ENCODE data around the gene TRIM10.
"Not testable (repeated sequence)": the region's sequence is repeated elsewhere in the genome, so short reads cannot be mapped to it uniquely, and the experiment has no call there.

Gene TRIM10

GRCh38 chr6:30127238-30128093, 33.5 kb downstream of the TRIM10 start:
- no peak for DNase-seq

GRCh38 chr6:30122515-30122914, 38.5 kb downstream of the TRIM10 start:
- DNase-seq: no peak

- no peak for DNase-seq
Observed at GRCh38 chr6:30121446-30122366, 39.3 kb downstream of the TRIM10 start.

- not testable (repeated sequence) for DNase-seq
Observed at GRCh38 chr6:30118691-30119090, 42.3 kb downstream of the TRIM10 start.

GRCh38 chr6:30116724-30117123, 44.3 kb downstream of the TRIM10 start:
- no peak for DNase-seq

GRCh38 chr6:30113841-30114240, 47.2 kb downstream of the TRIM10 start:
- DNase-seq: no peak

GRCh38 chr6:30113003-30113759, 47.8 kb downstream of the TRIM10 start, which contains the start of gene TRIM31:
TRIM31 (minus strand) TSS chr6:30113090; CDS start chr6:30112805, 285 bp downstream.
- no peak for DNase-seq

GRCh38 chr6:30112402-30112994, 48.5 kb downstream of the TRIM10 start:
- no peak for DNase-seq

GRCh38 chr6:30111266-30111856, 49.6 kb downstream of the TRIM10 start:
- DNase-seq: no peak

GRCh38 chr6:30104661-30105060, 56.4 kb downstream of the TRIM10 start:
- no peak for DNase-seq

- DNase-seq: no peak
Observed at GRCh38 chr6:30103872-30104179, 57.2 kb downstream of the TRIM10 start.

- peak; percentile 87 for DNase-seq
Observed at GRCh38 chr6:30102970-30103871, 57.8 kb downstream of the TRIM10 start.

GRCh38 chr6:30102414-30102969, 58.5 kb downstream of the TRIM10 start:
- no peak for DNase-seq
